KBM-7 (cell line): ENCODE measurements around the gene PPP6R2.

Experiments used
- DNase-seq: peaks from one replicate; pipeline ENCODE4 v3.0.0-alpha.2; 2015
- in situ Hi-C: fragments of 300-500 bp; cut with MboI; formaldehyde crosslinking; loops from 2 replicates; pipeline ENCODE4 v1.14.3; 2020; ENCODE audit warnings: low sequenced_read_pairs, low pct_unique_long_range_greater_than_20kb, mixed read lengths

Gene PPP6R2

DNA sequence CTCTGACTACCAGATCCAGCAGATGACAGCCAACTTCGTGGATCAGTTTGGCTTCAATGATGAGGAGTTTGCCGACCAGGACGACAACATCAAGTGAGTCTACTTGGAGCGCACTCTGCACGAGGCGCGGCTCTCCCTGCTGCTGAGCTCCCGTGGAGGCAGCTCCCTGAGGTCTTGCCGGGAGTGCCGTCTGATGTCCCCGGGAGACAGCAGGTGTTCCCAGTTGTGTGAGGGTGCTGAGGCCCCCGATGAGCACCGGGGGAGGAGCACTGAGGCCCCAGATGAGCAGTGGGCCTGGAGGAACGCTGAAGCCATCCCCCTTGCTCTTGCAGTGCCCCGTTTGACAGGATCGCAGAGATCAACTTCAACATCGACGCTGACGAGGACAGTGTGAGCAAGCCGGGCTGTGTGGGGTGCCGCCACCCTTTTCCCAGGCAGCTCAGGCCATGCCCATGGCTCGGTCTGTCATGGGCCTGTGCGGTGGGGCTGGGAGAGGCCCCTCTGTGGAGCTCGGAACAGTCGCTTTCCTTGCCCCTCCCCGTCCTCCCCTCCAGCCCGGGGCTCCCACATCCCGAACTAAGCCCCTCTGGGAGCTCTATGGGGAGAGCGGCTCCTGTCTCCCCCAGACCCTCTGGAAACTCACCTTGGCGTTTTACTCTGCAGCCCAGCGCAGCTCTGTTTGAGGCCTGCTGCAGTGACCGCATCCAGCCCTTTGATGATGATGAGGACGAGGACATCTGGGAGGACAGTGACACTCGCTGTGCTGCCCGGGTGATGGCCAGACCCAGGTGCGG is 94.6 kb downstream of the PPP6R2 start:
- in situ Hi-C loops = loop anchor here (10.0 kb wide), 1 partner anchor 47 kb away; the partner anchor contains the start of genes ADM2 and MIOX

DNA sequence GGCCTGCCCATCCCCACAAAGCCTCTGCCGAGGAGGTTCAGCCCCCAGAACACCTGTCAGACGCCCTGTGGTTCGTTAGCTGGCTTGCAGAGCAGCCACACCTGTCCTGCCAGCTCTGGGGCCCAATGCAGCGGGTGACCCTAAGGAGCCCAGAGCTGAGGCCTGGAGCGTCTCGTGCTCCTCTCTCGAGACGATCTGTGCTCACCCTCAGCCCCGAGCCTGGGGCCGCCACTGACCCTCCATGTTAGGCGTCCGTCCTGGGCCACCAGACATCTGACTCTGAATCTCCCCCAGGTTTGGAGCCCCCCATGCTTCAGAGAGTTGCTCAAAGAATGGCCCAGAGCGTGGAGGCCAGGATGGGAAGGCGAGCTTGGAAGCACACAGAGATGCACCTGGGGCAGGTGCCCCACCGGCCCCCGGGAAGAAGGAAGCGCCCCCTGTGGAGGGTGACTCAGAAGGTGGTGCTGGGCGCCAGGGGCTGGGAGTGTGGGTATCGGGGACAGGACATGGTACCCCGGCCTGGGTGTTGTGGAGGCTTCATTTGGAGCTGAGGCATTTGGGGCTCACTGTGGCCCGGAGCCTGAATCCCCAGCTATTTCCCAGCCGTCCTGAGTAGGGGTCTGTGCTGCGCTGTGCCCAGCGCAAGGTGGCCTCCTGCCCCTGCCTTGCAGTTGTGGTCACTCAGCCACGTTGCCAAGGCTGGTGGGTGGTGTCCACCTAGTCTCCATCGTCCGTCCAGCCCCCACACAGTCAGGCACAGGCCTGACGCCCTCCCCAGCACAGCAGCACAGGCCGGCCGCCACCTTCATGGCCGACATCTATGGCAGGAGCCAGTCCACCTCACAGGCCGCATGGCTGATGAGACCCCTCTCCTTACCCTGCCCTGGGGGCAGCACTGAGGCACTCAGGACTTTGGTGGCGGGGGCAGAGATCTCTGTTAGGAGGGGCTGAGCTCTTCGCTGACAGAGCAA is 95.5 kb downstream of the PPP6R2 start:
- DNase-seq = no peak
- in situ Hi-C loops = loop anchor here (10.0 kb wide), 1 partner anchor 46 kb away; the partner anchor contains the start of genes ADM2 and MIOX

More for the DNA sequence above, 94.6 kb downstream of the PPP6R2 start:
- no peak for DNase-seq

DNA sequence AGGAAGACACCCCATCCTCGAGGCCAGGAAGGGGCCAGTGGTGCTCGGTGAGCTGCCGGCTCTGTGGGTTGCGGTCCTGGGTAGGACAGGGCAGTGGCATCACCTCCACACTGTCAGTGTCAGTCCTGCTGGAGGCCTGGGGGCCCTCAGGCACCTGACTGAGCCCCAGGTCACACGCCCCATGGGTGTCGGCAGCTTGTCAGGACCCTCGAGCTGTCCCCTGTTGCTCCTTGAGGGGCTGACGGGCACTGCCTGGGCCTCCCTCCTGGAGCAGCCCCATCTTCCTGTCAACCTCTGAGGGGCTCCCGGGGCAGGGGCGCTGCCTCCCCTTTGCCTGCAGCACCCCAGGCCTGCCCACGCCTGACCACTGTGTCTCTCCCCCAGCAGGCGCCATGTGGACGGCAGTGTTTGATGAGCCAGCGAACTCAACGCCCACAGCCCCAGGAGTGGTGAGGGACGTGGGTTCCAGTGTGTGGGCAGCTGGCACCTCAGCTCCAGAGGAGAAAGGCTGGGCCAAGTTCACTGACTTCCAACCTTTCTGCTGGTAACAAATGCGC is 96.3 kb downstream of the PPP6R2 start:
- in situ Hi-C loops = loop anchor here (10.0 kb wide), 1 partner anchor 45 kb away; the partner anchor contains the start of genes ADM2 and MIOX
- no peak for DNase-seq

DNA sequence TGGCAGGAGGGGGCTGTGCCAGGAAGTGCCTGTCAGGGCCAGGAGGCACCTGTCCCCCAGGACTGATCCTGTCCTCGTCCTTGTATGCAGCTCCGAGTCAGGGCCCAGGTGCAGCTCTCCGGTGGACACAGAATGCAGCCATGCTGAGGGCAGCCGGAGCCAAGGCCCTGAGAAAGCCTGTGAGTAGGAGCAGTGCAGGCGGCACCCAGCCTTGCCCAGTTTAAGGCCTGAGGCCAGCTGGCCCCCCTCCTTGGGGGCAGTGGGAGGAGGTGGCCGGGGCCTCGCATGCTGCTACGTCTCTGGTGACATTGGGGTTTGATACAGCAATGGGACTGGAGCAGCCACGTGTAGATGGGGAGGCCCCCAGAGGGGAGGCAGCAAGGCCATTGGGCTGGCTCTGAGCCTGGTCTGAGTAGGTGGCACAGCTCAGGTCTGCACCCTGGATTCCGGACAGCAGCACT is 96.8 kb downstream of the PPP6R2 start:
- in situ Hi-C loops = loop anchor here (10.0 kb wide), 1 partner anchor 45 kb away; the partner anchor contains the start of genes ADM2 and MIOX
- no peak for DNase-seq

DNA sequence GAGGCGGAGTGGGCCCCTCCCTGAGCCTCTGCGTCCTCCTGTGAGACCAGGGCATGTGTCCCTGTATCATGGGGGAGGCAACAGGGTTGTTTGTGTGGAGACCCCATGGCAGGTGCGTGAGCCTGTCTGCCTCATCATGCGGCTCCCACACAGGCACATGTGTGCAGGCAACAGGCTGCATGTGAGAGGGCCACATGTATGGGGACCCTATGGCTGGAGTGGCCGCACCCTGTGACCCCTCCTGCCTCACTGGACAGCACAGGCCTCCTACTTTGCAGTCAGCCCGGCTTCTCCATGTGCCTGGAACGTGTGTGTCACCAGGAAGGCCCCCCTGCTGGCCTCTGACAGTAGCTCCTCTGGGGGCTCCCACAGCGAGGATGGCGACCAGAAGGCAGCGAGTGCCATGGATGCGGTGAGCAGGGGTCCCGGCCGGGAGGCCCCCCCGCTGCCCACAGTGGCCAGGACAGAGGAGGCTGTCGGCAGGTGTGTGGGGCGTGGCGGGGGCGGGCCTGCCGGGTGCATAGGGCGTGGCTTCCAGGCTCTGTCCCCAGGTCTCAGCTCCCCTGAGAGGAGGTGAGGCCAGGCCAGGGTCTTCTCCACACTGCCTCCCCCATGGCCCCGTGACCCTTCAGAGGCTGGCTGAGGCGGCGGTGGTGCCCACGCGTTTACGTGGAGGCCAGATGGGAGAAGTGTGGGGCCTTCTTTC is 97.6 kb downstream of the PPP6R2 start:
- DNase-seq = no peak
- in situ Hi-C loops = no loop called here

DNA sequence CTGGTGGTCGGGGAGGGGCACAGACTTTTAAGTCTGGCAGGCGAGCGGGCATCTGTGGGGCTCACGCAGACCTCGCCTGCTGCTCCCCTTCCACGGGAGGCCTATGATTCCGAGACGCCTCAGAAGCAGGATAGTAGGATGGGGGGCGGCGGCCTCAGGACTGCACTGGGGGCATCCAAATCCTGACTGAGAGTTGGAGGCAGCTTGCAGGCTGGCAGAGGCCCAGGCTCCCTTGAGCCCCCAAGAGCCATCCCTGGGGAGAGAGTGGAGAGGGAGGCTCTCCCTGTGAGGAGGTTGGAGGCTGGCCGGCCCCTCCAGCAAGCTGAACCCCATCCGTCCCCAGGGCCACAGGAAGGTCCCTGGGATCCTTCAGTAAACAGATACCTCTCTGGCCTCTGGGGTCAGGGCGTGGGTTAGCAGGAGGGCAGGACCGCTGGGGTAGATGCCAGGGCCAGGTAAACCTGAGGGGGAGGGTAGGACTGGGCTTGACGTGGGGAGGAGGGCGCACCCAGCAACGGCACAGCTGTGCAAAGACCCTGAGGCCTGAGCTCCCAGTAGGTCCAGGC is 98.4 kb downstream of the PPP6R2 start:
- in situ Hi-C loops = no loop called here
- no peak for DNase-seq

DNA sequence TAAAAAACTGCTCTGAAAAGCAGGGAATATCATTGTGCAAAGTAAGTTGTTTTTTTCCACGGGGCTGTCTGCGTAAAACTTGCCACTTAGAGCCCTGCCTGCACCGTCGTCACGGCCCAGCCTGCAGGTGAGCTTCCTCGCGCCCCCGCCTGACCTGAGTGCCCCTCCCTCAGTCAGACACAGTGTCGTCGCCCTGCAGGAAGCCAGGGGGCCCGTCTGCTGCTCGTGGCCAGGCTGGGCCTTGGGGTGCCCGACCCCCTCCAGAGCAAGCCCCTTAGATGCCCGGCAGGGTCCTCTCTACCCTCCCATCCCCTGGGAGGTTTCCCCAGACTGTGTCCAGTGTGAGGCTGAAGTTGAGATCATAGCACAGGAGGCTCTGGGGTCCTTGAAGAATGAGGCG is 100.1 kb downstream of the PPP6R2 start:
- no peak for DNase-seq
- in situ Hi-C loops = no loop called here

DNA sequence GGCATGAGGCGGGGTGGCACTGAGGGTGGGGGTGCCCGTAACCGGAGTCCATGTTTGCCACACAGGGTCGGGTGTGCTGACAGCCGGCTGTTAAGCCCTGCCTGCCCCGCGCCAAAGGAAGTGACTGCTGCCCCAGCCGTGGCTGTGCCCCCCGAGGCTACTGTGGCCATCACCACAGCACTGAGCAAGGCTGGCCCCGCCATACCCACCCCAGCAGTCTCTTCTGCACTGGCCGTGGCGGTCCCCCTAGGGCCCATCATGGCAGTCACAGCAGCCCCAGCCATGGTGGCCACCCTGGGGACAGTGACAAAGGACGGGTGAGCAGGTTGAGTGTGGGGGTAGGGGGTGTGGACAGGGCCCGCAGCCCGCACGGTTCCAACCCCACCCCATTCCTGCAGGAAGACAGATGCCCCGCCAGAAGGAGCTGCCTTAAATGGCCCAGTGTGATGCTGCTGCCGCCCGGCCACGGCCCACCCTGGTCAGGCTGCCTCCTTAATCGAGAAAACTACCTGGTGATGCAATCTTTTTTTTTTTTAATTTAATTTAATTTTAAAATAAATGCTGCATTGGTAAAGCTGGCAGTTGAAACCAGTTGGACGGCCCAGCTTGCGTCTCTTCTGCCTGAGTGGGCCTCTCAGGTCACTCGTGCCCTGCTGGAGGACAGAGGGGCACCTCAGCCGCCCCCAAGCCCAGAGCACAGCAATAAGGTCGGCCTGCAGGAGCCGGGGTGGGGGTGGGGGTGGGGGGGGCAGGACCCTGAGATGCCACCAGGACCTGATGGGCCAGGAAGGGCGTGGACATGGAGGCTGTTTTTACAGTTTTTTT is 100.9 kb downstream of the PPP6R2 start:
- in situ Hi-C loops = no loop called here
- DNase-seq = no peak

DNA sequence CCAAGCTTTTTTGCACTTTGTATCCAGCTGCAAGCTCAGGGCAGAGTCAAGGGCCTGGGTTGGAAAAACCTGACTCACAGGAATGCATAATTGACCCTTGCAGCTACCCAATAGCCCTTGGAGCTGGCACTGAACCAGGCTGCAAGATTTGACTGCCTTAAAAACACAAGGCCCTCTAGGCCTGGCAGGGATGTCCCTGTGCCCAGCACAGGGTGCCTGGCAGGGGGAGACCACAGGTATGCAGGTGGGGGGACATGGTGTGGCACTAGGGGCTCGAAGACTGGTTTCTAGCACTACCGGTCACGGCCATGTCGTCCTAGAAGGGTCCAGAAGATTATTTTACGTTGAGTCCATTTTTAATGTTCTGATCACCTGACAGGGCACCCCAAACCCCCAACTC is 101.5 kb downstream of the PPP6R2 start:
- no peak for DNase-seq

DNA sequence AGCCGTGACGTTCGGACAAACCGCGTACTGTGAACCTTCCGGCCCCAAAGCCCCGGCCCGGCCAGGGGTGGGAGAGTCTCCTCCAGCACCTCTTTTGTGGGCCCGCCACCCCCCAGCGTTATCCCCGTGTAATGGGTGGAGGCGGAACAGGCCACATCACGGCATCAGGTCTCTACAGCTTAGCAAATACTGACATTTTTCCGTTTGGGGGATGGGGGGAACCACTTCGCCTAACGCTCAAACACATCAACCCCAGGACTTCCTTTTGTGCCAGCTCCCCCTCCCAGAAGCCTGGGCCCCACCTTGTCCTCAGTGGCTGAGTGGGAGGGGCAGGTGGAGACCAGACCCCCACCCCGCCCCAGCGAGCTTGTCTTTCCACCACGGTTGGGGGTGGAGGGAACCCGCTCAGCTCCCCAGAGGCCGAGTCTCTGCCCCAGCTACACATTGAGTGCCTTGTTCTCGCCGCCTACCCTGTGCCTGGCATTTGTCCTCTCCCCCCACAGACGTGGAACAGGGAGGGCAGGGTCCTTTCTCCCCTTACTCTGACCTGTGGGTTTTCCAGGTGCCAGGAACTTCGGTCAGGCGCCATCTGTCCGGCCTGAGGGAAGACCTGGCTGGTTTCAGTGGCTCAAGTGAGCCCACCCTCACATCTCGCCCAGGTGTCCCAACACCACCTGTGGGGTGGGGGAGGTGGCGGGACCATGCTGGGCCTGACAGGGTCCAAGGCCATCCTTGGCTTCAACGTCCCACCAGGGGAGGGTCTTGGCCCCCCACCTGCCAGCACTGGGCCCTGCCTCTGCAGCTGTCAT is 102.1 kb downstream of the PPP6R2 start:
- in situ Hi-C loops = no loop called here
- DNase-seq = no peak

More for the DNA sequence above, 101.5 kb downstream of the PPP6R2 start:
- in situ Hi-C loops = no loop called here

DNA sequence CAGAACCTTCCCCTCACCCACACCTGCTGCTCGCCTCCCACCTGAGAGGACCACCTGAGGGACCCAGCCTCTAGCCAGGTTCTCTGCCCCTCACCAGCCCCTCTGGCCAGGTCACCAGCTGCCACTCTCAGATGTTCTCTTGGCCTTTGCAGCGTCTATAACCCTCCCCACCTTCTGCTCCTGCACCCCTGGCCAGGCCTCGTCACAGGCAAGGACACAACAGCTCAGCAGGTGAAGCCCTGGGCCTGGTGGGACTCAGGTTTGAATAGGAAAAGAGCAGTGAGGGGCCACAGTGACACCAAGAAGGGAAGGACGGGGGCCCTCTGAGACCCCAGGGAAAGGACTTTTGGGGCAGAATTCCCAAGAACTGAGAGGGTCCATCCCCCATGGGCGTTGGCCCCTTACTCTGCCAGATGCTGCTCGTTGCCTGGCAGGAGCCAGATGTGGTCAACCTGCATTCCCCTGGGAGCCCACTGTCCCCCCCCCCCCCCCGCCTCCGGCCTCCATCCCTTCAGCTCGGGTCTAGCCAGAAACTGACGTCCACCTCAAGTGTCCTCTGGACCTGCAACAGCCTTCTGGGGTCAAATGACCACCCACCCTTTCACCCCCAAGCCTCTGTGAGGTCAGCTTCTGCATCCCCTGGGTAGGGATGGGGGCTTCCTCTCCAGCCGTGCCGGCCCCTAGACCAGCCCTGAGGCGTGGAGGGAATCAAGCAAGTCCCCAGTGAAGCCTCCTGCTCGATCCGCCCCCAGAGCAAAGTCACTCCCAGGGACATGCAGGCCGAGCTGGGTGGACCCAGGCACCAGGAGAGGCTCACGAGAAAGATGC is 103.0 kb downstream of the PPP6R2 start:
- DNase-seq = no peak
- in situ Hi-C loops = no loop called here

DNA sequence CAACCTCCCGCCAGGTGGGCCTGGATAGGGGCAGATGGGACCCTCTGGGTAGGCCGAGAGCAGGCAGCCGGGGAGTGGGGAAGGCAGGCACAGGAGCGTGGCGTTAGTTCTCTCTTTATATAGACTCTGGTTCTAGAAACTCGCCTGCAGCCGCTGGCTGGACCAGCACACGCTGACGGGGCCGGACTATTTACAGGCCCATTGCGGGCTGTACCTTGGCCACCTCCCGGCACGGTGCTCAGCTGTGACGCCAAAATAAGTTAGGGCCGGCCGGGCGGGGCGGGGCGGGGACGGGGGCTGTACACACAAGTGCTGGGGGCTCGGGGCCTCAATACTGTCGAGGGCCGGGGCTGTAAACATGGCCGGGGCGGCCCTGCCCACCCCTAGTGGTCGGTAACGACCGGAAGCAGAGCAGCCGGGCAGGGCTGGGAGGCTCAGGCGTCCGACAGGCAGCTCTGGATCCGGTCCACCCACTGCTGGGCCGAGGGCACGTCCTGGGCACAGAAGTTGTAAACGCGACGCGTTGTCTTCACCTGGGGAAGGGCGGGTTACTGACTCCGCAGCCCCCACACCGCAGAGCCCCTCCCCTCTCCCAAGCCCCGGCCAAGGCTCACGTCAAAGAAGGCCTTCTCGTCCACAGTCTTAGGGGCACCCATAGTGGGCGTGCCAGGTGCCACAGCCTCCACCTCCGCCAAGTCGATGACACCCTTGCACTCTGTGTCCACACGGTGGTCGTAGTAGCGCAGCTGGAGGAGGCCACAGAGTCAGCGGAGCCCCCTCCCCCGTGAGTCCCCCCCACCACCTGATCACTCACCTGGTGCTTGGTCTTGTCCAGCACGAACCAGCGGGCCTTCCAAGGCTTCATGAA is 103.8 kb downstream of the PPP6R2 start:
- in situ Hi-C loops = no loop called here

DNA sequence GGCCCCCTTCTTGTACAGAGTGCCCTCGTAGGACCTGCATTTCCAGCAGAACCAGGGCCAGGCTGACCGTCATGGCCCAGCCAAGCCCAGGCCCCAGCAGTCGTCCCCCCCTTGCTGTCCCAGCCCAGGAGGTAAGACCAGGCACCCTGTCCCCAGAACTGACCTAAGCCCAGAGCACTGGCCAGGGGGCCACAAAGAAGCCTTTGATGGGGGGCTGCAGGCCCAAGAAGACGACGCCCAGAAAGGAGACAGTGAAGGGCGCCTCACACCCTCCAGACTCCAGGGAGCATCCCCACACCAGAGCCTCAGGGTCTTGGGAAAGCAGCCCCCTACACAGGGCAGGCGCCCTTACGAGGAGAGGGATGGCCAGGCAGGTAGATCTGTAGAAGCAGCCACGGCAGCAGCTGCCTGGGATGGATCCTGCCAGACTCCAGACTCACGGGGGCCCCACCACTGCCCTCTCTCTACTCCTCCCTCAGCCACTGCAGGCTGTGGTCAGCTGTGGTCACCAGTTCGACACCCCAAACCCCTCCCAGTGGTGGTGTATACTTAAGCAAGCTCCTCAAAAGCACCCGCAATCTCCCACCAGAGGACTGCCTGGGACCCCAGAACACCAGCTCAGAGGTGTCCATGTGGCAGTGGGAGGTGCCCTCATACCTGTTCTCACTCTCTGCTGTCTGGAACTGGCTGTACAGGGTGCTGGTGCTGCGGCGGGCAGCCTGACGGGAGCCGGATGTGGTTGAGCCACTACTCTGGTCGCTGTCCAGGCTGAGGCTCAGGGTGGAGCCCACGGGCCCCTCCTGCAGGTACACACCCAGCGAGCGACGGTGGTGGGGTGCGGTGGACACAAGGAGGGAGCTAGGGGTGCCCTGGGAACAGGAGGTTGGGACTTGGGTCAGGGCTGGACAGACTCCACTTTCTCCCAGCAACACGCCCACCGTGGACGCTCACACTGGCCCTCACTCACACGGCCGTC is 104.7 kb downstream of the PPP6R2 start:
- DNase-seq = no peak
- in situ Hi-C loops = no loop called here

More for the DNA sequence above, 103.8 kb downstream of the PPP6R2 start:
- no peak for DNase-seq

DNA sequence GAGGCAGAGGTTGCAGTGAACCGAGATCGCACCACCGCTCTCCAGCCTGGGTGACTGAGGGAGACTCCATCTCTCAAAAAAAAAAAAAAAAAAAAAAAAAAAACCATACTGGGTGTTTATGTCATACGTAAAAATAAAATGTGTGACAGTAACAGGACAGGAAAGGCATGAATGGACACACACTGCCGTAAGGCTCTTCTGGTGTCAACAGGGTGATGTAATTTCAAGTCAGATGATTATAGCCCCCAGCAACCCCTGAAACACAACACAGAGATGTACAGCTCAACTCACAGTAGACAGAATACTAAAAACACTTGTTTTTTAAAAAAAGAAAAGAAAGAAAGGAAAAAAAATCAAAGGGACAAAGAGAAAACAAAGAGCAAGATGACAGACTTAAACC is 109.5 kb downstream of the PPP6R2 start:
- in situ Hi-C loops = no loop called here
- no peak for DNase-seq
